Measurements from ENCODE around the gene CST1.

CST1 gene

DNA sequence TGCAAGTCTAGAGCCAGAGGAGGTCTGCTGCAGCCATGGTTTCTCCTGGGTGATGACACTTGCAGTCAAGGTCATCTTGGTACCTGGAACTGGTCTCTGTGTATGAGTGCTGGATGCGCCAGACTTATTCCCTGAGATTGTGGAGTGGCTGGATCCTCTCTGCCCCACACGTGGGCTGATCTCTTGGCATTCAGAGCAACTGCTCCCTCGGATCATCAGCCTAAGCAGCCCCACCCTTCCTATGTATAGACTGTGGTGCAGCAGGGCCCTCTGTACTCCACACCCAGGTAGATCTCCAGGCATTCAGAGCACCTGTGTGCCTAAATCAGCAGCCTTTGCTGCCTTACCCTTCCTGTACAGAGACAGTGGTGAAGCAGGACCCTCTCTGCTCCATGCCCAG lies 49.8 kb downstream of the CST1 start:
- DNase-seq = no peak

DNA sequence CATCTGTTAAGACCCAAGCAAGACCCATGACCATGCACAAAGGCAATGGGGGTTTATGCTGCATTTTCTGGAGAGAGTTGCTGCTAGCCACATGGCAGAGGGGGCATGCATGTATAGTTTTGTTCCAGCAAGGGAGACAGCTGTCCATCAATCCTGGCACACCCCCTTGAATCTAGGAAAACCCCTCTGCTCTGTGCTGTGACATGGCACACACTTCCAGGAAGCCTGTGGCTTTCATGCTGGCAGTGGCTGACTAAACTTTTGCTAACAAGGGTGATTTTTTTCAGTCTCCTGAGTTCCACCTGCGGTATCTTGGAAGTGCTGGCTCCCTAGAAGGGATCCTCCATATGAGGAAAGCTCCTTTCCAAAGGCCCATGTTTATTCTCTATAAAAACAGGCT lies 52.8 kb downstream of the CST1 start:
- no peak for DNase-seq

Measured in stimulated activated CD8-positive, alpha-beta memory T cell treated with anti-CD3 and anti-CD28 coated beads, Interleukin-4, amount 100 ng/mL, for 48 hours (primary cell).